GM12874 (cell line): ENCODE measurements around the gene MRPL42.

Source experiments
- CTCF ChIP-seq: IDR thresholded peaks from 2 replicates; pipeline ENCODE4 v1.5.1; 2011; ENCODE audit warnings: low read depth, mild to moderate bottlenecking, control low read depth, low read length, moderate library complexity; ENCODE audit not compliant: insufficient read depth

The MRPL42 gene

GRCh38 chr12:93550748-93551611 lies 83.7 kb downstream of the MRPL42 start:
- no peak for TF ChIP-seq CTCF

DNA sequence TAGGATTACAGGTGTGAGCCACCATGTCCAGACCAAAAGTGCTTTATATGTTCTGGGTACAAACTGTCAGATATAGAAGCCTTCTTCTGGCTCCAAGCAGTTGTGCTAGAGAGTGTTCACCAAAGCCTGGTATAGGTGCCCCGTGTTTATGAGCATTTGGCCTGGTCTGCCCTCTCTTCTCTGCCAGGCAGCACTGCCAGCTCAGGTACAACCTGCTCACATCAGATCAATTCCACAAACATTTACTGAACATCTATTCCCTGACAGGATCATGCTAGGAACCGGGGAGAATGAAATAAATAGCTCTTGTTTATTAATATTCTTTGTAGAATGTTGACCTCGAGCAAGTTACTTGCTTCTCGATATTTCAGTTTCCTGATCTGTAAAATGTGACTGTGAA lies 85.1 kb downstream of the MRPL42 start:
- TF ChIP-seq CTCF = no peak

DNA sequence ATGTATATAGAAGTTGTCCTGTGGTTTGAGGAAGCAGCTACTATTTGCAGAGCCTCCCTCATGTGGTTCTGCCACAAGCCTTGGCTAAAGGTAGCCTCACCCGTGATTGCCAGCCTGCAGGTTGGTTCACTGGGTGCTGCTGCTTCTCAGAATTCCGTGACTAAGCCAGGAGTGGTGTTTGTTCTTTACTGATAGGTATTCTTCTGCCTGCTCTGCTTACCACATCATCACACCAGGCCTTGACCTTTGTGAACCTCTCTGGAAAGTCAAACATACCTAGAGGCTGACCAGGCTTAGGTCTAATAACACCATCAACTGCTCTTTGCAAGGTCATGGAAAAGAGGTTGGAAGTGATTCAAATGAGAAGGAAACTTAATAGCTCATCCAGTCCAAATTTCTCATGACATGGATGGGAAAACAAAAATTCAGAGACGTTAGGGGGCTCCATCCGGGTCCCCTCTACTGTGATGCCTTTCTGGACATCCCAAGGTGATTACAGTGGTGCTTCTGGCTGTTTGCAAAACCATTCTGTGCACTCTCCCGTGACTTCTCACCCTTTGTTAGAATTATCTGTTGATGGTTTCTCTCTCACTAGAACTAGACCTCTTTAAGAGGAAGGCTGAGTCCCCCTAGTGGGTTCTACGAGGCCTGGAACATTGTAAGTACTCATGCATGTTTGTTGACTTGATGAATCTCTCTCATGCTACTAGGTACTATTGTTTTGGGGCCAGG lies 96.7 kb downstream of the MRPL42 start:
- peak; percentile 12; the same call in 1 of the 2 replicates for TF ChIP-seq CTCF

- no peak for TF ChIP-seq CTCF
These were observed 98.4 kb downstream of the MRPL42 start for GRCh38 chr12:93565760-93566159.
